Measurements from ENCODE around the gene CA10. TPM values are rescaled to one million over a fixed set of nuclear protein-coding genes. Genes with fewer than 3 reads are reported as not detected.

CA10 gene
- total RNA-seq, 4 donors from 2014 or later: not detected

DNA sequence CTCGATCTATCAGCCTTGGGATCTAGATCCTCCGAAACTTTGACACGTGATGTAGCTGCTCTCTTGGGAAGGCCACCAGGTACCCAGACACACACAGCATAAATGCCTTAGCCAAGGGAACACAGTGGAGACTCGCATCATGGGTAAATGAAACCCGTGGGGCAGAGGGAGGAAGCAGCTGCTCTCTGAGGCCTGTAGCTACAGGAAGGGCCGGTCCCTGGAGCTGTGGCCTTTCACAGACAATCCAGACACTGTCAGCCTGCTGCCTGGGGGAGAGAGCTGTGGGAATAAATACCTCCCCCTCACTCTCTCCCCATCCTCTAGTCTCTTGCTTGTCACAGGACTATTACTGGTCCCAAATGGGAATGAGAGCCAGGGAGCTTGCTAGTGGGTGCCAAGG lies 546.9 kb downstream of the CA10 start:
- Histone ChIP-seq H3K27me3 (peaks cover 9% of the 10 kb centered on the region), H3K4me3 (no peak overlapping the region), H3K4me1 (no peaks in the 10 kb centered on the region), H3K9me3 (no peaks in the 10 kb centered on the region), H3K36me3 (no peaks in the 10 kb centered on the region), H3K27ac (no peak overlapping the region)
- 83 to 100% methylated on average over 2 to 3 of the region's 6 CpGs for WGBS, 2 donors (ENCODE audit: low coverage in 1 of 2)
- peak; percentile 34 for ATAC-seq
- TF ChIP-seq EP300 (IDR thresholded peaks at IDR 0.05) (no peak), POLR2AphosphoS5 (IDR thresholded peaks at IDR 0.05) (no peak), POLR2A (IDR thresholded peaks at IDR 0.05) (no peak)
- TF ChIP-seq, protein P1, sequence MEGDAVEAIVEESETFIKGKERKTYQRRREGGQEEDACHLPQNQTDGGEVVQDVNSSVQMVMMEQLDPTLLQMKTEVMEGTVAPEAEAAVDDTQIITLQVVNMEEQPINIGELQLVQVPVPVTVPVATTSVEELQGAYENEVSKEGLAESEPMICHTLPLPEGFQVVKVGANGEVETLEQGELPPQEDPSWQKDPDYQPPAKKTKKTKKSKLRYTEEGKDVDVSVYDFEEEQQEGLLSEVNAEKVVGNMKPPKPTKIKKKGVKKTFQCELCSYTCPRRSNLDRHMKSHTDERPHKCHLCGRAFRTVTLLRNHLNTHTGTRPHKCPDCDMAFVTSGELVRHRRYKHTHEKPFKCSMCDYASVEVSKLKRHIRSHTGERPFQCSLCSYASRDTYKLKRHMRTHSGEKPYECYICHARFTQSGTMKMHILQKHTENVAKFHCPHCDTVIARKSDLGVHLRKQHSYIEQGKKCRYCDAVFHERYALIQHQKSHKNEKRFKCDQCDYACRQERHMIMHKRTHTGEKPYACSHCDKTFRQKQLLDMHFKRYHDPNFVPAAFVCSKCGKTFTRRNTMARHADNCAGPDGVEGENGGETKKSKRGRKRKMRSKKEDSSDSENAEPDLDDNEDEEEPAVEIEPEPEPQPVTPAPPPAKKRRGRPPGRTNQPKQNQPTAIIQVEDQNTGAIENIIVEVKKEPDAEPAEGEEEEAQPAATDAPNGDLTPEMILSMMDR (IDR thresholded peaks at IDR 0.05): no peak

DNA sequence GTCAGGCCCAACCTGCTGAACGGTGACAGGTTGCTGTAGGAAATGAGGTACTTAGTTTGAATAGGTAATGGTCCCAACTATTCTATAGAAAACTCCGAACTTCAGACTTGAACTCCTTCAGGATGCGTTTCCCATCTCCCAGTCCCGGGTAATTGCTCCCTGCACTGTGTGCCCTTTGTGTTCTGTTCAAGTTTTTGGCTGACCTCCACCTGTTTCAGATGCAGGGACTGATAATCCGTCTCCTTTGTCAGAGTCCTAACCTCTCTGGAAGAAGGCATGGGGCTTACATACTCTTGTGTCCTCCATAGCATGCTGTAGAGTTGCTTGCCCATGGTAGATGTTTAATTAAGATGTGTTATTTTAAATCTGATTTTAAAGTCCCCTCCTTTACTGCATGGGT lies 547.7 kb downstream of the CA10 start:
- Histone ChIP-seq H3K36me3 (no peaks in the 10 kb centered on the region), H3K4me1 (no peaks in the 10 kb centered on the region), H3K9me3 (no peaks in the 10 kb centered on the region), H3K27ac (no peak overlapping the region), H3K27me3 (peaks cover 1% of the 10 kb centered on the region), H3K4me3 (no peak overlapping the region)
- ATAC-seq: no peak
- WGBS, 2 donors (ENCODE audit: low coverage in 1 of 2): 76 to 83% methylated on average over 4 to 5 of the region's 5 CpGs
- no peak for TF ChIP-seq POLR2AphosphoS5 (IDR thresholded peaks at IDR 0.05)
- TF ChIP-seq, protein P1 (IDR thresholded peaks at IDR 0.05): no peak

- Histone ChIP-seq H3K27ac (no peak overlapping the region), H3K27me3 (no peaks in the 10 kb centered on the region), H3K36me3 (no peaks in the 10 kb centered on the region), H3K4me1 (no peaks in the 10 kb centered on the region), H3K9me3 (no peaks in the 10 kb centered on the region), H3K4me3 (no peak overlapping the region)
- TF ChIP-seq, protein P1 (IDR thresholded peaks at IDR 0.05): no peak
- no peak for TF ChIP-seq EP300 (IDR thresholded peaks at IDR 0.05)
- TF ChIP-seq POLR2AphosphoS5 (IDR thresholded peaks at IDR 0.05): no peak
- no peak for TF ChIP-seq POLR2A (IDR thresholded peaks at IDR 0.05)
- no peak for ATAC-seq
- WGBS, 2 donors (ENCODE audit: low coverage in 1 of 2): 63 to 88% methylated on average over 4 of the region's 4 CpGs
Measured at GRCh38 chr17:51610155-51610554, 548.4 kb downstream of the CA10 start.

DNA sequence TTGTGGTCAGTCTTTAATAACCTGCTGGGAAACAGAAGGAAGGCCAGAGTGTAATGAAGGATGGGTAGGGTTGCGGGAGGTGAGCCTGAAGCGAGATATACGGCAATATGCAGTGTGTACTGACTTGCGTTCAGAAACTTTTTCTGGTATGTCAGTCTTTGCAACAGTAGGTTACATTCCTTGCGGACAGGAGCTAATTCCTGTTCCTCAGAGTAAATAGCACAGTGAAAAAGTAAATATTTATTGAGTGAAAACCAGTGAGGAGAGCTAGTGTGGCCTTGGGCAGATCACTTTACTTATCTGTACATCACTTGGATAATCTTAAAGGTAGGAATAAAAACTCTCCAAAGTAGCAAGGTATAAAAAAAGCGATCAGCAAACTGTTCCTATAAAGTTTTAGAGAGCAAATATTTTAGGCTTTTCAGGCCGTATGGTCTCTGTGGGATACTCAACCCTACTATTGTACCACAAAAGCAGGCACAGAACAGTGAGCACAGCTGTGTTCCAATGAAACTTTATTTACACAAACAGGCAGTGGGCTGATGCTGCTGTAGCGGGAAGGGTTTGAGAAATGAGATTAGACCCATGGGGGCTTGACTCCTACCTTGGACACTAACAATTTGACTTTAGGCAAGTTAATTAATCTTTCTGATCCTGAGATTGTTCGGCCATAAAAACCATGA lies 550.1 kb downstream of the CA10 start:
- ATAC-seq: no peak
- TF ChIP-seq, protein P1 (IDR thresholded peaks at IDR 0.05): no peak
- TF ChIP-seq EP300 (IDR thresholded peaks at IDR 0.05): no peak
- no peak for TF ChIP-seq POLR2A (IDR thresholded peaks at IDR 0.05)
- TF ChIP-seq POLR2AphosphoS5 (IDR thresholded peaks at IDR 0.05): no peak
- Histone ChIP-seq H3K36me3 (no peaks in the 10 kb centered on the region), H3K4me1 (no peaks in the 10 kb centered on the region), H3K9me3 (no peaks in the 10 kb centered on the region), H3K4me3 (no peak overlapping the region), H3K27me3 (no peaks in the 10 kb centered on the region), H3K27ac (no peak overlapping the region)
- WGBS, 2 donors (ENCODE audit: low coverage in 1 of 2): 74 to 83% methylated on average over 9 of the region's 9 CpGs

- 29 to 73% methylated on average over 2 of the region's 2 CpGs for whole genome bisulfite sequencing, 2 donors (ENCODE audit: low coverage in 1 of 2)
- no peak for TF ChIP-seq POLR2A (IDR thresholded peaks at IDR 0.05)
- TF ChIP-seq EP300 (IDR thresholded peaks at IDR 0.05): no peak
- TF ChIP-seq POLR2AphosphoS5 (IDR thresholded peaks at IDR 0.05): no peak
- TF ChIP-seq, protein P1 (IDR thresholded peaks at IDR 0.05): no peak
- ATAC-seq: no peak
Measured at GRCh38 chr17:51607512-51607911, 551.0 kb downstream of the CA10 start.

More at GRCh38 chr17:51607512-51607911, 551.0 kb downstream of the CA10 start:
- H3K27ac ChIP-seq: no peak overlapping the region
- H3K4me1 ChIP-seq: no peaks in the 10 kb centered on the region
- no peaks in the 10 kb centered on the region for H3K27me3 ChIP-seq
- no peaks in the 10 kb centered on the region for H3K9me3 ChIP-seq
- H3K36me3 ChIP-seq: no peaks in the 10 kb centered on the region
- H3K4me3 ChIP-seq: no peak overlapping the region

Data from gastroesophageal sphincter (tissue), 4 donors.